ENCODE measurements around the gene SLC25A22.

SLC25A22 gene

GRCh38 chr11:843086-843734, 45.1 kb upstream of the SLC25A22 start:
- TF ChIP-seq CTCF (IDR thresholded peaks at IDR 0.05): no peak

GRCh38 chr11:842370-843002, 44.4 kb upstream of the SLC25A22 start, which contains the start of the genes POLR2L and TSPAN4:
Gene POLR2L (minus strand): TSS chr11:842529. CDS start chr11:842508, 21 bp downstream.
Gene TSPAN4 (plus strand): TSS chr11:842852. CDS start chr11:850305, 7,453 bp downstream.
- TF ChIP-seq CTCF (IDR thresholded peaks at IDR 0.05): no peak

- no peak for TF ChIP-seq CTCF (IDR thresholded peaks at IDR 0.05)
Measured at GRCh38 chr11:841981-842369, 43.9 kb upstream of the SLC25A22 start.

GRCh38 chr11:839875-840617, 42.0 kb upstream of the SLC25A22 start:
- TF ChIP-seq CTCF (IDR thresholded peaks at IDR 0.05): peak; percentile 14; the same call in 1 of the 2 replicates

GRCh38 chr11:839280-839623, 41.2 kb upstream of the SLC25A22 start:
- no peak for TF ChIP-seq CTCF (IDR thresholded peaks at IDR 0.05)

GRCh38 chr11:838441-839279, 40.6 kb upstream of the SLC25A22 start:
- no peak; the same call in 1 of the 2 replicates for TF ChIP-seq CTCF (IDR thresholded peaks at IDR 0.05)

- no peak for TF ChIP-seq CTCF (IDR thresholded peaks at IDR 0.05)
Measured at GRCh38 chr11:837990-838307, 39.9 kb upstream of the SLC25A22 start.
